NCI-H82 (cell line): Measurements from ENCODE around the gene ZBTB9.

Source experiments
- DNase-seq: peaks from one replicate; lab custom pipeline; 2025; lab: John Stamatoyannopoulos, UW

Gene ZBTB9

GRCh38 chr6:33419580-33420490, 34.5 kb upstream of the ZBTB9 start, which contains the start of gene SYNGAP1:
TSS of gene SYNGAP1 (plus strand) at chr6:33420065. CDS start at chr6:33420265, 200 bp downstream.
- DNase-seq: peak; percentile 90

- DNase-seq: peak; percentile 93
Observed at GRCh38 chr6:33420491-33421343, 33.7 kb upstream of the ZBTB9 start.

- DNase-seq: no peak
Observed at GRCh38 chr6:33421344-33421643, 33.1 kb upstream of the ZBTB9 start.

- no peak for DNase-seq
Observed at GRCh38 chr6:33423777-33424176, 30.6 kb upstream of the ZBTB9 start.

GRCh38 chr6:33424855-33425667, 29.3 kb upstream of the ZBTB9 start:
- no peak for DNase-seq

- peak; percentile 95 for DNase-seq
Observed at GRCh38 chr6:33425668-33426577, 28.5 kb upstream of the ZBTB9 start.

GRCh38 chr6:33426590-33427511, 27.5 kb upstream of the ZBTB9 start:
- no peak for DNase-seq

- DNase-seq: peak; percentile 63
Observed at GRCh38 chr6:33427585-33428223, 26.7 kb upstream of the ZBTB9 start.

GRCh38 chr6:33428224-33428965, 26.0 kb upstream of the ZBTB9 start:
- DNase-seq: peak; percentile 79

- DNase-seq: no peak
Observed at GRCh38 chr6:33428966-33429749, 25.2 kb upstream of the ZBTB9 start.

- no peak for DNase-seq
Observed at GRCh38 chr6:33429750-33430052, 24.7 kb upstream of the ZBTB9 start.

- DNase-seq: no peak
Observed at GRCh38 chr6:33430334-33430733, 24.0 kb upstream of the ZBTB9 start.

GRCh38 chr6:33430991-33431879, 23.1 kb upstream of the ZBTB9 start:
- DNase-seq: peak; percentile 81

- DNase-seq: no peak
Observed at GRCh38 chr6:33431880-33432541, 22.4 kb upstream of the ZBTB9 start.

- DNase-seq: no peak
Observed at GRCh38 chr6:33432546-33432945, 21.8 kb upstream of the ZBTB9 start.

- DNase-seq: no peak
Observed at GRCh38 chr6:33433001-33433543, 21.3 kb upstream of the ZBTB9 start.
